Thymus (tissue), 11 donors: Measurements from ENCODE around the gene ST3GAL2. TPM values are rescaled to one million over a fixed set of nuclear protein-coding genes. Genes with fewer than 3 reads are reported as not detected.
A peak's percentile ranks its signal among the peaks of the same experiment; 100 is the strongest.
"Not testable (repeated sequence)": the region's sequence is repeated elsewhere in the genome, so short reads cannot be mapped to it uniquely, and the experiment has no call there.

Experiments
- DNase-seq, 9 donors: peaks; one replicate each; pipeline ENCODE4 v3.0.0-alpha.2; 2013; ENCODE audit warnings: low spot score in 9 of 9, low read depth in 6 of 9, missing footprints in 1 of 9
- H3K27ac ChIP-seq, 2 donors: one replicate each; pipeline ENCODE4 v1.5.1; 2013; ENCODE audit warnings: control low read depth in 1 of 2, low read depth in 1 of 2, low read length in 1 of 2, mild to moderate bottlenecking in 1 of 2, moderate library complexity in 1 of 2
- H3K27me3 ChIP-seq, 2 donors: one replicate each; pipeline ENCODE4 v1.5.1; 2013; ENCODE audit warnings: low read length in 1 of 2; ENCODE audit not compliant: control insufficient read depth in 2 of 2, insufficient read depth in 1 of 2
- H3K36me3 ChIP-seq, 2 donors: one replicate each; pipeline ENCODE4 v1.5.1; 2013; ENCODE audit warnings: low read length in 1 of 2, mild to moderate bottlenecking in 1 of 2, moderate library complexity in 1 of 2; ENCODE audit not compliant: control insufficient read depth in 2 of 2, insufficient read depth in 2 of 2
- H3K4me1 ChIP-seq, 2 donors: one replicate each; pipeline ENCODE4 v1.5.1; 2013; ENCODE audit warnings: low read length in 2 of 2; ENCODE audit not compliant: control insufficient read depth in 2 of 2, insufficient read depth in 2 of 2
- H3K4me3 ChIP-seq, 2 donors: one replicate each; pipeline ENCODE4 v1.5.1; 2013; ENCODE audit warnings: low read length in 2 of 2, control low read depth in 1 of 2, mild to moderate bottlenecking in 1 of 2
- H3K9me3 ChIP-seq, 2 donors: one replicate each; pipeline ENCODE4 v1.5.1; 2013; ENCODE audit warnings: low read length in 1 of 2, mild to moderate bottlenecking in 1 of 2; ENCODE audit not compliant: control insufficient read depth in 2 of 2, insufficient read depth in 1 of 2
- WGBS: extraction: QIAGEN DNeasy Blood & Tissue Kit; methylation state at CpG from one replicate; pipeline ENCODE4 v1.1.7; 2013; 5-methylcytosine and 5-hydroxymethylcytosine counted together
- polyA plus RNA-seq: library from polyadenylated mRNA; stranded (reverse); fragments of 200-250 nt; gene quantifications from one replicate; pipeline ENCODE4 v1.2.3, GENCODE V29; 2013
- total RNA-seq: library from RNA; stranded (reverse); fragments of 120-200 nt; gene quantifications from one replicate; pipeline ENCODE4 v1.2.4, GENCODE V29; 2013
- donor health status: healthy.

The ST3GAL2 gene
- total and polyA plus RNA-seq, 2 donors: 11.8 to 18.7 TPM

DNA sequence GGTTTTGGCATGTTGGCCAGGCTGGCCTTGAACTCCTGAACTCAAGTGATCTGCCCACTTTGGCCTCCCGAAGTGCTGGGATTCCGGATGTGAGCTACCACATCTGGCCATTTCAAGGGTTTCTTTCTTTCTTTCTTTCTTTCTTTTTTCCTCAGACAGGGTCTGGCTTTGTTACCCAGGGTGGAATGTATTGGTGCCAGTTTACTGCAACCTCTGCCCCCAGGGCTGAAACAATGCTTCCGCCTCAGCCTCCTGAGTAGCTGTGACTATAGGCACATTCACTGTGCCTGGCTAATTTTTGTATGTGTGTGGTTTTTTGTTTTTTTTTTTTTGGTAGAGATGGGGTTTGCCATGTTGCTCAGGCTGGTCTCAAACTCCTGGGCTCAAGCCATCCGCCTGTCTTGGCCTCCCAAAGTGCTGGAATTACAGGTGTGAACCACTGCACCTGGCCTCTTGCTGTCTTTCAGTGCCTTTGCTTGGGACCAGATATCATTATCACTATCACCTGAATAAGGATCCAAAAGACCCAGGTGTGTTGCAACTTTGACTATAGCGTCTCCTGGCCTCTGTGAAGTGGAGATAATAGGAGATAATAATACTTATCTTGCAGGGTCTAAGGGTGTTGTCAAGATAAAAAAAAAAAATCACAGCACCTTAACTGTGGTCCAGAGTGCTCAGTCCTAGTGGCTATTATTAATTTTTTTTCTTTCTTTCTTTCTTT lies 18.7 kb upstream of the ST3GAL2 start:
- H3K9me3 ChIP-seq: no peaks in the 10 kb centered on the region
- H3K27ac ChIP-seq: no peak overlapping the region
- H3K36me3 ChIP-seq: no peaks in the 10 kb centered on the region
- H3K4me3 ChIP-seq: no peak overlapping the region
- H3K27me3 ChIP-seq: no peaks in the 10 kb centered on the region
- H3K4me1 ChIP-seq: peaks cover 3 to 12% of the 10 kb centered on the region in 2 donors
- WGBS: 97% methylated on average over 5 of the region's 5 CpGs
- no peak for DNase-seq

GRCh38 chr16:70455910-70456309 lies 17.0 kb upstream of the ST3GAL2 start:
- no peaks in the 10 kb centered on the region for H3K9me3 ChIP-seq
- DNase-seq: no peak
- no peak overlapping the region for H3K27ac ChIP-seq
- peaks cover 0 to 8% of the 10 kb centered on the region in 2 donors for H3K27me3 ChIP-seq
- no peak overlapping the region for H3K4me3 ChIP-seq
- no peaks in the 10 kb centered on the region for H3K36me3 ChIP-seq
- 94% methylated on average over 7 of the region's 7 CpGs for WGBS
- H3K4me1 ChIP-seq: peaks cover 3 to 12% of the 10 kb centered on the region in 2 donors

GRCh38 chr16:70454222-70455034 lies 15.5 kb upstream of the ST3GAL2 start, which contains the start of gene FCSK:
Gene FCSK, plus strand, starts transcription at chr16:70454595. Its CDS starts 8,596 bp downstream, at chr16:70463191.
- DNase-seq: peak in 6 of 9 donors; percentile 64 to 89 (median 72)
- Histone ChIP-seq H3K4me1 (peaks cover 3 to 12% of the 10 kb centered on the region in 2 donors), H3K4me3 (peak within 1 kb of the TSS; percentile 84 to 90), H3K27me3 (peaks cover 0 to 15% of the 10 kb centered on the region in 2 donors), H3K27ac (peak within 1 kb of the TSS; percentile 89 to 91), H3K36me3 (no peaks in the 10 kb centered on the region), H3K9me3 (no peaks in the 10 kb centered on the region)
- WGBS: under 1% methylated on average over 67 of the region's 67 CpGs

DNA sequence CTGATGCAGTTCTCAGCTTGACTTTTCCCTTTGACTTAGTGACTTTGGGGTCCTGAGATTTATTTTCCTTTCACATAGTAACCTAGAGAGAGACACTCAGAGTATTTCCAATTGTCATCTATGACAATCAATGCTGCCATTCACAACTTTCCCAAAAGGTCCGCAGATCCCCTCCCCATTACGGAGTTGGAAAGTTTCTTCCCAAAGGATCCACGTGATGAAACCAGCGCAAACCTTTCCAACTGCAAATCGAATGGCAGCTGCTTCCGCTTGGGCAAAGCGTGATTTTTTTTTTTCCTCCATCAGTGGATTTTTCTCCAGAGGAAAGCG lies 15.0 kb upstream of the ST3GAL2 start:
- no peaks in the 10 kb centered on the region for H3K36me3 ChIP-seq
- H3K27ac ChIP-seq: peak overlapping the region in 1 of 2 donors; percentile 91
- peak overlapping the region; percentile 84 to 90 for H3K4me3 ChIP-seq
- 1% methylated on average over 8 of the region's 8 CpGs for WGBS
- H3K27me3 ChIP-seq: peaks cover 0 to 15% of the 10 kb centered on the region in 2 donors
- no peak for DNase-seq
- H3K9me3 ChIP-seq: no peaks in the 10 kb centered on the region
- peaks cover 3 to 12% of the 10 kb centered on the region in 2 donors for H3K4me1 ChIP-seq

DNA sequence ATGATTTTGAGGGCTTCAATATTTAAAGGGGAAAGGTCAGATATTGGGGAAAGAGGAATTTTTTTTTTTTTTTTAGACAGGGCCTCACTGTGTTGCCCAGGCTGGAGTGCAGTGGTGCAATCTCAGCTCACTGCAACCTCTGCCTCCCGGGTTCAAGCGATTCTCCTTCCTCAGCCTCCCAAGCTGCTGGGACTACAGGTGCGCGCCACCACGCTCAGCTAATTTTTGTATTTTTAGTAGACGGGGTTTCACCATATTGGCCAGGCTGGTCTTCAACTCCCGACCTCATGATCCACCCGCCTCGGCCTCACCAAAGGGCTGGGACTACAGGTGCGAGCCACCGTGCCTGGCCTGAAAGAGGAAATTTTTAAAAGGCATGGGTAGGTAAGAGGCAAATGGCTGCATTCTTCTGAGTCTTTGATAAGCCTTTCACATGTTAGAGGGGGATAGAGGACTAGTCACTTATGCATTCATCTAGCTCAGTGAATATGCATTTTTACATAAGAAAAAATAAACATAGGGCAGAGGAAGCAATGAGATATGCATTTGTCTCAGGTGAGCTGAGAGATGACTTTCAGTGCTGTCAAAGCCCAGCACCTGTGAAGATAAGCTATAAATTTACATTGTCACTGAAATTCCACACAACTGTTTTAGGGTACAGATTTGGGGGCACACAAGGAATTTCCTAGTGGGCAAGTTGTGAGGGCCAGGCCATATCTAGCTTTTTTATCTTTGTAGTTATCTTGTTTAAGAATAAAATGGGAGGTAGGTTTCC lies 14.4 kb upstream of the ST3GAL2 start:
- no peak overlapping the region for H3K27ac ChIP-seq
- WGBS: 98% methylated on average over 11 of the region's 11 CpGs
- no peaks in the 10 kb centered on the region for H3K36me3 ChIP-seq
- no peak for DNase-seq
- peak overlapping the region; percentile 84 to 90 for H3K4me3 ChIP-seq
- peaks cover 3 to 12% of the 10 kb centered on the region in 2 donors for H3K4me1 ChIP-seq
- peaks cover 0 to 15% of the 10 kb centered on the region in 2 donors for H3K27me3 ChIP-seq
- no peaks in the 10 kb centered on the region for H3K9me3 ChIP-seq

GRCh38 chr16:70451004-70451340 lies 12.1 kb upstream of the ST3GAL2 start:
- not testable (repeated sequence) for H3K36me3 ChIP-seq, H3K9me3 ChIP-seq, DNase-seq, H3K4me3 ChIP-seq, H3K27ac ChIP-seq
- 69% methylated on average over 25 of the region's 25 CpGs for WGBS
- H3K4me1 ChIP-seq: peaks cover 3 to 12% of the 10 kb centered on the region in 2 donors
- peaks cover 0 to 15% of the 10 kb centered on the region in 2 donors for H3K27me3 ChIP-seq

GRCh38 chr16:70450142-70451003 lies 11.5 kb upstream of the ST3GAL2 start:
- WGBS: 91% methylated on average over 37 of the region's 37 CpGs
- DNase-seq: not testable (repeated sequence)

DNA sequence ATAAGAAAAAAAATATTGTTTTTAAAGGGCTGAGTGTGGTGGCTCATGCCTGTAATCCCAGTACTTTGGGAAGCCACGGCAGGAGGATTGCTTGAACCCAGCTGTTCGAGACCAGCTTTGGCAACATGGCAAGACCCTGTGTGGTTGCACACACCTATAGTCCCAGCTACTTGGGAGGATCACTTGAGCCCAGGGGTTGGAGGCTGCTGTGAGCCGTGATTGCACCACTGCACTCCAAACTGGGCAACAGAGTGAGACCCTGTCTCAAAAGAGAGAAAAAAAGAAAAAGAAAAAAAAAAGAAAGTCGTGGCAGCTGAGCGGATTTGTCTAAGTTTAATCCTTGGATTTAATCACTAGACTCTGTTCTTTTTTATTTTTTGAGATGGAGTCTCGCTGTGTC lies 9.2 kb upstream of the ST3GAL2 start:
- Histone ChIP-seq H3K4me1 (no peaks in the 10 kb centered on the region), H3K4me3 (no peak overlapping the region), H3K27me3 (peaks cover 0 to 15% of the 10 kb centered on the region in 2 donors), H3K27ac (no peak overlapping the region), H3K9me3 (no peaks in the 10 kb centered on the region), H3K36me3 (no peaks in the 10 kb centered on the region)
- 97% methylated on average over 6 of the region's 6 CpGs for WGBS
- no peak for DNase-seq

More at GRCh38 chr16:70450142-70451003, 11.5 kb upstream of the ST3GAL2 start:
- H3K27me3 ChIP-seq: peaks cover 0 to 15% of the 10 kb centered on the region in 2 donors
- H3K4me1 ChIP-seq: peaks cover 3 to 12% of the 10 kb centered on the region in 2 donors
- H3K27ac ChIP-seq, H3K4me3 ChIP-seq, H3K9me3 ChIP-seq, H3K36me3 ChIP-seq: not testable (repeated sequence)
